Stimulated activated CD4-positive, alpha-beta T cell treated with anti-CD3 and anti-CD28 coated beads, Interleukin-4, amount 100 ng/mL, for 1 hour (primary cell): Measurements from ENCODE around the gene ATP2A1.
"Not testable (repeated sequence)": the region's sequence is repeated elsewhere in the genome, so short reads cannot be mapped to it uniquely, and the experiment has no call there.

Source experiments
- DNase-seq: peaks from one replicate; pipeline ENCODE4 v3.0.0-alpha.2; 2020

ATP2A1 gene

GRCh38 chr16:28863929-28864793, 14.1 kb upstream of the ATP2A1 start:
- no peak for DNase-seq

- DNase-seq: no peak
These were observed 13.1 kb upstream of the ATP2A1 start for GRCh38 chr16:28865001-28865688.

- no peak for DNase-seq
These were observed 12.4 kb upstream of the ATP2A1 start for GRCh38 chr16:28865722-28866453.

GRCh38 chr16:28866454-28866804, 11.9 kb upstream of the ATP2A1 start:
- no peak for DNase-seq

GRCh38 chr16:28867241-28867640, 11.0 kb upstream of the ATP2A1 start:
- no peak for DNase-seq

GRCh38 chr16:28867646-28868045, 10.6 kb upstream of the ATP2A1 start:
- not testable (repeated sequence) for DNase-seq

GRCh38 chr16:28869201-28869600, 9.1 kb upstream of the ATP2A1 start:
- DNase-seq: no peak

- DNase-seq: no peak
These were observed 5.3 kb upstream of the ATP2A1 start for GRCh38 chr16:28872952-28873351.

- peak; percentile 61 for DNase-seq
These were observed 4.6 kb upstream of the ATP2A1 start for GRCh38 chr16:28873543-28874201.

GRCh38 chr16:28874406-28874805, 3.9 kb upstream of the ATP2A1 start:
- no peak for DNase-seq

- DNase-seq: no peak
These were observed 2.9 kb upstream of the ATP2A1 start for GRCh38 chr16:28875134-28876018.

GRCh38 chr16:28876019-28876659, 2.1 kb upstream of the ATP2A1 start:
- no peak for DNase-seq

GRCh38 chr16:28876973-28877654, 1.2 kb upstream of the ATP2A1 start:
- DNase-seq: no peak

GRCh38 chr16:28877655-28878000, 660 bp upstream of the ATP2A1 start:
- no peak for DNase-seq

GRCh38 chr16:28879261-28879840, 1.1 kb downstream of the ATP2A1 start:
- no peak for DNase-seq

- peak; percentile 93 for DNase-seq
These were observed 1.7 kb downstream of the ATP2A1 start for GRCh38 chr16:28879841-28880588.

GRCh38 chr16:28880589-28880915, 2.3 kb downstream of the ATP2A1 start:
- no peak for DNase-seq

GRCh38 chr16:28880955-28881354, 2.7 kb downstream of the ATP2A1 start:
- DNase-seq: no peak

- not testable (repeated sequence) for DNase-seq
These were observed 3.3 kb downstream of the ATP2A1 start for GRCh38 chr16:28881565-28881964.

GRCh38 chr16:28882551-28883160, 4.4 kb downstream of the ATP2A1 start:
- DNase-seq: no peak
